HG03521 (cell line): ENCODE measurements around the gene KRTAP12-4.
"Not testable (repeated sequence)": the region's sequence is repeated elsewhere in the genome, so short reads cannot be mapped to it uniquely, and the experiment has no call there.

Source experiments
- ATAC-seq: cut with Tn5 transposase; IDR thresholded peaks from one replicate; pipeline ENCODE4 v1.9.1; 2021; ENCODE audit warnings: mild to moderate bottlenecking, moderate library complexity; ENCODE audit not compliant: unreplicated experiment

The KRTAP12-4 gene

GRCh38 chr21:44657635-44658540, 3.4 kb upstream of the KRTAP12-4 start, which contains the start of gene KRTAP12-3:
KRTAP12-3 (plus strand) TSS chr21:44657932; CDS start chr21:44657980, 48 bp downstream.
- ATAC-seq, result no peak

- ATAC-seq, result no peak
Observed at GRCh38 chr21:44656868-44657267, 2.4 kb upstream of the KRTAP12-4 start.

- no peak for ATAC-seq
Observed at GRCh38 chr21:44653656-44654575, 543 bp downstream of the KRTAP12-4 start.

GRCh38 chr21:44653123-44653522, 1.3 kb downstream of the KRTAP12-4 start:
- ATAC-seq, result no peak

- ATAC-seq, result no peak
Observed at GRCh38 chr21:44650973-44651675, 3.3 kb downstream of the KRTAP12-4 start.

- no peak for ATAC-seq
Observed at GRCh38 chr21:44650265-44650972, 4.0 kb downstream of the KRTAP12-4 start.

- ATAC-seq, result no peak
Observed at GRCh38 chr21:44649521-44650100, 4.8 kb downstream of the KRTAP12-4 start.

- no peak for ATAC-seq
Observed at GRCh38 chr21:44648557-44649311, 5.7 kb downstream of the KRTAP12-4 start.

- no peak for ATAC-seq
Observed at GRCh38 chr21:44647222-44647552, 7.3 kb downstream of the KRTAP12-4 start.

GRCh38 chr21:44646366-44647221, 7.9 kb downstream of the KRTAP12-4 start, which contains the start of gene KRTAP10-11:
KRTAP10-11 (plus strand) TSS chr21:44646414; CDS start chr21:44646459, 45 bp downstream.
- ATAC-seq, result not testable (repeated sequence)

- no peak for ATAC-seq
Observed at GRCh38 chr21:44644878-44645277, 9.6 kb downstream of the KRTAP12-4 start.

GRCh38 chr21:44643741-44644310, 10.6 kb downstream of the KRTAP12-4 start:
- ATAC-seq, result no peak

GRCh38 chr21:44640761-44641160, 13.7 kb downstream of the KRTAP12-4 start:
- no peak for ATAC-seq

GRCh38 chr21:44639331-44639655, 15.2 kb downstream of the KRTAP12-4 start:
- no peak for ATAC-seq

GRCh38 chr21:44638506-44639330, 15.7 kb downstream of the KRTAP12-4 start:
- not testable (repeated sequence) for ATAC-seq

GRCh38 chr21:44637851-44638348, 16.6 kb downstream of the KRTAP12-4 start:
- ATAC-seq, result not testable (repeated sequence)
